GM12873 (cell line): Measurements from ENCODE around the gene USPL1.

Experiments
- CTCF ChIP-seq: IDR thresholded peaks from 2 replicates; pipeline ENCODE4 v1.5.1; 2012; ENCODE audit warnings: low read depth, mild to moderate bottlenecking, moderate library complexity, low read length, control low read depth; ENCODE audit not compliant: insufficient read depth; ENCODE audit errors: missing control alignments

USPL1 gene

GRCh38 chr13:30689752-30690151 is 72.0 kb downstream of the USPL1 start:
- no peak for TF ChIP-seq CTCF

- no peak for TF ChIP-seq CTCF
Measured at GRCh38 chr13:30690282-30691188, 72.8 kb downstream of the USPL1 start.

GRCh38 chr13:30692113-30692512 is 74.4 kb downstream of the USPL1 start:
- no peak for TF ChIP-seq CTCF

- TF ChIP-seq CTCF = no peak
Measured at GRCh38 chr13:30696278-30697176, 78.8 kb downstream of the USPL1 start.

GRCh38 chr13:30697177-30697953 is 79.6 kb downstream of the USPL1 start:
- TF ChIP-seq CTCF = no peak

- TF ChIP-seq CTCF = no peak
Measured at GRCh38 chr13:30697996-30698401, 80.3 kb downstream of the USPL1 start.
